Activated CD4-positive, alpha-beta memory T cell treated with anti-CD3 and anti-CD28 coated beads for 36 hours (primary cell): ENCODE measurements around the gene PSTPIP1. TPM values are rescaled to one million over a fixed set of nuclear protein-coding genes. Genes with fewer than 3 reads are reported as not detected.

ENCODE experiments used
- CTCF ChIA-PET: fragments of 350-600 bp; sonication (Branson Sonifier 250); formaldehyde crosslinking; loops from one replicate; lab custom pipeline; 2021; ENCODE audit warnings: antibody characterized with exemption, inconsistent platforms; lab: Charles Lee
- POLR2A ChIA-PET: fragments of 350-600 bp; sonication (Branson Sonifier 250); formaldehyde crosslinking; loops from one replicate; lab custom pipeline; 2021; ENCODE audit warnings: antibody characterized with exemption; lab: Charles Lee
- DNase-seq: peaks from one replicate; pipeline ENCODE4 v3.0.0-alpha.2; 2020
- H3K27ac Mint-ChIP-seq: one replicate; pipeline ENCODE4 v1.8.0; 2021; ENCODE audit warnings: mixed read lengths
- H3K27me3 Mint-ChIP-seq: one replicate; pipeline ENCODE4 v1.8.0; 2021; ENCODE audit warnings: mixed read lengths
- H3K36me3 Mint-ChIP-seq: one replicate; pipeline ENCODE4 v1.8.0; 2021; ENCODE audit warnings: mixed read lengths
- H3K4me1 Mint-ChIP-seq: one replicate; pipeline ENCODE4 v1.8.0; 2021; ENCODE audit warnings: low read depth, mixed read lengths
- H3K4me3 Mint-ChIP-seq: one replicate; pipeline ENCODE4 v1.8.0; 2021; ENCODE audit warnings: mild to moderate bottlenecking, mixed read lengths
- H3K9me3 Mint-ChIP-seq: one replicate; pipeline ENCODE4 v1.8.0; 2021; ENCODE audit warnings: mixed read lengths
- intact Hi-C: fragments of 100-400 bp; cut with micrococcal nuclease; formaldehyde crosslinking; loops from one replicate; pipeline ENCODE4 v1.15.1; 2023
- total RNA-seq, 2 experiments: library from RNA; stranded (reverse); gene quantifications; one replicate each; pipeline ENCODE4 v1.2.3, GENCODE V29; 2021

PSTPIP1 gene
- total RNA-seq, 2 experiments from 2014 or later = 155 to 164 TPM

GRCh38 chr15:77027697-77028450 is 32.9 kb downstream of the PSTPIP1 start:
- ChIA-PET CTCF (interaction anchor here (1.7 kb wide), 1 partner anchor 54 kb away, joined by 7 read pairs; no protein-coding TSS in a partner anchor), POLR2A (no interaction called here)
- peak; percentile 8 for DNase-seq
- no peak overlapping the region for H3K4me3 Mint-ChIP-seq
- H3K36me3 Mint-ChIP-seq = peaks cover 37% of the 10 kb centered on the region
- intact Hi-C loops = no loop called here
- H3K4me1 Mint-ChIP-seq = peaks cover 15% of the 10 kb centered on the region
- no peaks in the 10 kb centered on the region for H3K27me3 Mint-ChIP-seq
- H3K9me3 Mint-ChIP-seq = no peaks in the 10 kb centered on the region
- no peak overlapping the region for H3K27ac Mint-ChIP-seq

DNA sequence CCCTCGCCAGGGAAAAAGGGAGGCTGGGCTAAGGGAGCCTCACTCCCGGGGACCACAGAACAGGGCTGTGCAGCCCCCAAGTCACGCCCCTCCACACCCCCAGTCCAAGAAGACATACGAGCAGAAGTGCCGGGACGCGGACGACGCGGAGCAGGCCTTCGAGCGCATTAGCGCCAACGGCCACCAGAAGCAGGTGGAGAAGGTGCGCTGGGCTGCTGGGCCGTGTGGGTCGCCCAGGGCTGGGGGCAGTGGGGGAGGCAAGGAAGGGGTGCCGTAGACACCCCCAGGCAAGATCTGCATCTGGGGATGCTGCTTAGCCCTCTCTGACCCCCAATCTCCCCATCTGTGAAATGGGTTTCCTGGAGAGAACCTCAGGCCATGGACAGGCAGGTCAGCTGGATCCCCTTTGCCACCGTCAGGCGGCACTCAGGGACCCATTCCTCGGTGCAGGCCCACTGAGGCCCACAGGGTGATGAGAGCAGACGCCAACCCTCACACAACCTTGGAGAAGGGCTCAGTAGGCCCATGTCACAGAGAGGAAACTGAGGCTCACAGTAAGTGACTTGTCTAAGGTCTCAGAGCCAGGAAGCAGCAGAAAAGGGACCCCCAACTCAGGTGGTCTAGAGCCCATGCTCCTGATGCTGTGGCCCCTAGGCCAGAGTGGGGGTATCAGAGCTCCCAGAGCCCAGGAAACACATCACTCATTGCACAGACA is 33.7 kb downstream of the PSTPIP1 start:
- CTCF ChIA-PET = interaction anchor here (4.7 kb wide), 1 partner anchor 55 kb away, joined by 32 read pairs; no protein-coding TSS in a partner anchor
- Mint-ChIP-seq H3K36me3 (peaks cover 31% of the 10 kb centered on the region), H3K4me3 (no peak overlapping the region), H3K9me3 (no peaks in the 10 kb centered on the region), H3K27ac (no peak overlapping the region), H3K27me3 (no peaks in the 10 kb centered on the region), H3K4me1 (peaks cover 8% of the 10 kb centered on the region)
- POLR2A ChIA-PET = no interaction called here
- DNase-seq = peak; percentile 7
- intact Hi-C loops = no loop called here

DNA sequence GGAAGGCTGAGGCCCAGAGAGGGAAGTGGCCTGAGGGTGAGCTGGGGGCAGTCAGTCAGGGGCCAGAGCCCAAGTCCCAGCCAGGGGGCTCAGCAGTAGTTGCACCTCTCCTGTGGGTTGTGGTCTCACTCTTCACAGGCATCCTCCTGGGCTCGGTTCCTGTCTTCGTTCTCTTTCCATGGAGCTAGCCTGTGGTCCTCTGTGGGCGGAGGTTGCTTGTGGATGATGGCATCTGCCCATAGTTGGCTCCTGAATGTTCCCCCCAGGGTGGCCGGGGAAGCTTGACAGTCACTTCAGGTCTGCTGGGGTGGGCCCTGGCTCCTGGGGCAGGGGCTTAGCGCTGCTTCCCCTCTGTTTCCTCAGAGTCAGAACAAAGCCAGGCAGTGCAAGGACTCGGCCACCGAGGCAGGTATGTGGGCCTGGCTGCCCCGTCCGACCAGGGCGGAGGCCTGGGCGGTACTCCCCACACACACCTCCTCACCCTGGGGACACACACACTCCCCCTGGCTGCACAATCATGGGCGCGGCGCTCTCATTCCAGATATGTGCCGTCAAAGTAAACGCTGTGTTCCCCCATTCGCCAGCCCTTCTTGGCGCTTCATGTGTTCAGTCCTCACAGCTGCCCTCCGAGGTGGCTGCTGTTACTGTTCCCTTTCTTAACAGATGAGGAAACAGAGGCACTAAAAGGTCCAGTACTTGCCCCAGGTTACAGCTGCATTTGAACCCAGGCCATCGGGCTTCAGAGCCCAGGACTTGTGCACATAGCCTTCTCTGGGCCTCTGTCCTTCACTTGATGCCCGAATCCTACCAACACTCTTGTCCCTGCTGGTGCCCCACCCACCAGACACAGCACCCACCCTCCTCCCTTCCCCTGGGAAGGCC is 34.5 kb downstream of the PSTPIP1 start:
- CTCF ChIA-PET = interaction anchor here (4.7 kb wide), 1 partner anchor 55 kb away, joined by 32 read pairs; no protein-coding TSS in a partner anchor
- POLR2A ChIA-PET = interaction anchor here (0.9 kb wide), 1 partner anchor 10 kb away, joined by 3 read pairs; no protein-coding TSS in a partner anchor
- Mint-ChIP-seq H3K4me1 (peaks cover under 1% of the 10 kb centered on the region), H3K27me3 (no peaks in the 10 kb centered on the region), H3K36me3 (peaks cover 28% of the 10 kb centered on the region), H3K4me3 (no peak overlapping the region), H3K9me3 (no peaks in the 10 kb centered on the region), H3K27ac (peak overlapping the region; percentile 23)
- DNase-seq = peak; percentile 8
- intact Hi-C loops = no loop called here

GRCh38 chr15:77030048-77030927 is 35.4 kb downstream of the PSTPIP1 start:
- intact Hi-C loops = no loop called here
- Mint-ChIP-seq H3K27ac (no peak overlapping the region), H3K27me3 (no peaks in the 10 kb centered on the region), H3K9me3 (no peaks in the 10 kb centered on the region), H3K4me3 (no peak overlapping the region), H3K36me3 (peaks cover 35% of the 10 kb centered on the region), H3K4me1 (no peaks in the 10 kb centered on the region)
- POLR2A ChIA-PET = interaction anchor here (0.9 kb wide), 1 partner anchor 11 kb away, joined by 3 read pairs; no protein-coding TSS in a partner anchor
- CTCF ChIA-PET = interaction anchor here (1.4 to 6.2 kb wide), 3 partner anchors 7 to 513 kb away, joined by 3 to 60 read pairs (median 32); no protein-coding TSS in a partner anchor
- peak; percentile 9 for DNase-seq

DNA sequence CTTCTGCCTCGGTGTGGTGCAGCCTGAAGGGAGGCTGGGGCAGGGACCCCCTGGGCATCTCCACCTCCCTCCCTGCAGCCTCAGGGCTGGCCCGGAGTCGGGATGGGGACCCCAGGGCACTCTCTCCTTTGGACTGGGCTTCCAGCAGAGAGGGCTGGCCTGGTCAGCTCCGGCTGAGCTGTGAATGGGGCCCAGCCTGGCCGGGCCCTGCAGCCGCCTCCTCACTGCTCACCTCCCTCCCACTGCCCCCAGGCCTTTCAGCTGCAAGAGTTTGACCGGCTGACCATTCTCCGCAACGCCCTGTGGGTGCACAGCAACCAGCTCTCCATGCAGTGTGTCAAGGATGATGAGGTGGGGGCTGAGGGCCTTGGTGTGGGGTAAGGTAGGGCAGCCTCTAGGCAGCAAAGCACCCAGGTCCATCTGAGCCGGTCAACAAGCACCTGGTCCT is 36.0 kb downstream of the PSTPIP1 start:
- CTCF ChIA-PET = interaction anchor here (1.4 to 6.2 kb wide), 4 partner anchors 8 to 512 kb away, joined by 3 to 60 read pairs (median 18); no protein-coding TSS in a partner anchor
- Mint-ChIP-seq H3K27me3 (no peaks in the 10 kb centered on the region), H3K4me3 (no peak overlapping the region), H3K4me1 (no peaks in the 10 kb centered on the region), H3K27ac (peak overlapping the region; percentile 65), H3K36me3 (peaks cover 38% of the 10 kb centered on the region), H3K9me3 (no peaks in the 10 kb centered on the region)
- POLR2A ChIA-PET = interaction anchor here (1.3 kb wide), 1 partner anchor 75 kb away, joined by 4 read pairs; no protein-coding TSS in a partner anchor
- peak; percentile 8 for DNase-seq
- intact Hi-C loops = no loop called here

GRCh38 chr15:77031376-77032050 is 36.6 kb downstream of the PSTPIP1 start:
- intact Hi-C loops = no loop called here

GRCh38 chr15:77032052-77032646 is 37.2 kb downstream of the PSTPIP1 start:
- intact Hi-C loops = no loop called here

More at GRCh38 chr15:77031376-77032050, 36.6 kb downstream of the PSTPIP1 start:
- no peaks in the 10 kb centered on the region for H3K4me1 Mint-ChIP-seq
- H3K27me3 Mint-ChIP-seq = no peaks in the 10 kb centered on the region
- POLR2A ChIA-PET = interaction anchor here (1.3 kb wide), 1 partner anchor 76 kb away, joined by 4 read pairs; no protein-coding TSS in a partner anchor
- peak overlapping the region; percentile 65 for H3K27ac Mint-ChIP-seq
- peaks cover 41% of the 10 kb centered on the region for H3K36me3 Mint-ChIP-seq
- CTCF ChIA-PET = interaction anchor here (1.3 to 6.2 kb wide), 5 partner anchors 8 to 512 kb away, joined by 3 to 60 read pairs (median 4); no protein-coding TSS in a partner anchor
- peaks cover 3% of the 10 kb centered on the region for H3K9me3 Mint-ChIP-seq
- H3K4me3 Mint-ChIP-seq = no peak overlapping the region
- DNase-seq = peak; percentile 37

DNA sequence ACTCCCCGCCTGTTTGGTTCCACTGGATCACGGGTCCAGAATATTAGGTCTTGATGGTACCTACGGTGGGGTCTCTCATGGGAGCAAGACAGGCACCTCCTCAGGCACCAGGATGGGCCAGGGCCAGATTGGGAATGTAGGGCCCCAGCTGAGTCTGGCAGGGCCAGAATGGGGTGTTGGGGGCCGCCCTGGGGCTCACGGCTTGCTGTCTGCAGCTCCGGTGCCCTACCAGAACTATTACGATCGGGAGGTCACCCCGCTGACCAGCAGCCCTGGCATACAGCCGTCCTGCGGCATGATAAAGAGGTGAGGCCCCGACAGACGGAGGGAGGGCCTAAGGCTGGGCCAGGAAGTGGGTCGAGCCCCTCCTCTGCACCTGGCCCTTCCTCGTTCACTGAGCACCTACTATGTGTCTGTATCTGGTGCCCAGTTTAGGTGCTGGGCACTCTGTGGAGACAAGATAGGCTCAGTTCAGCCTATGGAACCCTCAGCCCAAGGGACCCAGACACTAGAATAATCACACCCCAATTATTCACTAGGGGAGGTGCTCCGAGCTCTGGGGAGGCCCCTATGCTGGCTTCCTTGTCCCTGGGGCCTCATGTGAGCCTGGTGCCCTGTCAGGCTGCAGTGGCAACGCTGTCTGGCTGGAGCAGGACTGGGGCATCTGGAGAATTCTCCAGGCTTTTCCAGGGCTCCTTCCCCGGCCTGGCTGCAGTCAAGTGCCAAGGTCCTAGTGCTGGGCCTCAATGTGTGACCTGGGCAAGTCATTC is 37.9 kb downstream of the PSTPIP1 start:
- no peak overlapping the region for H3K27ac Mint-ChIP-seq
- peaks cover 15% of the 10 kb centered on the region for H3K9me3 Mint-ChIP-seq
- intact Hi-C loops = no loop called here
- DNase-seq = peak; percentile 8
- ChIA-PET CTCF (interaction anchor here (0.9 to 6.2 kb wide), 4 partner anchors 10 to 61 kb away, joined by 3 to 60 read pairs (median 18); no protein-coding TSS in a partner anchor), POLR2A (interaction anchor here (1.5 kb wide), 1 partner anchor 13 kb away, joined by 3 read pairs; no protein-coding TSS in a partner anchor)
- peaks cover 50% of the 10 kb centered on the region for H3K36me3 Mint-ChIP-seq
- H3K4me3 Mint-ChIP-seq = no peak overlapping the region
- no peaks in the 10 kb centered on the region for H3K4me1 Mint-ChIP-seq
- no peaks in the 10 kb centered on the region for H3K27me3 Mint-ChIP-seq

More at GRCh38 chr15:77032052-77032646, 37.2 kb downstream of the PSTPIP1 start:
- Mint-ChIP-seq H3K4me3 (no peak overlapping the region), H3K4me1 (no peaks in the 10 kb centered on the region), H3K27ac (no peak overlapping the region), H3K36me3 (peaks cover 45% of the 10 kb centered on the region), H3K9me3 (peaks cover 8% of the 10 kb centered on the region), H3K27me3 (no peaks in the 10 kb centered on the region)
- CTCF ChIA-PET = interaction anchor here (0.9 to 6.2 kb wide), 6 partner anchors 9 to 511 kb away, joined by 3 to 60 read pairs (median 4); no protein-coding TSS in a partner anchor
- DNase-seq = no peak
- POLR2A ChIA-PET = interaction anchor here (1.3 kb wide), 1 partner anchor 76 kb away, joined by 4 read pairs; no protein-coding TSS in a partner anchor

DNA sequence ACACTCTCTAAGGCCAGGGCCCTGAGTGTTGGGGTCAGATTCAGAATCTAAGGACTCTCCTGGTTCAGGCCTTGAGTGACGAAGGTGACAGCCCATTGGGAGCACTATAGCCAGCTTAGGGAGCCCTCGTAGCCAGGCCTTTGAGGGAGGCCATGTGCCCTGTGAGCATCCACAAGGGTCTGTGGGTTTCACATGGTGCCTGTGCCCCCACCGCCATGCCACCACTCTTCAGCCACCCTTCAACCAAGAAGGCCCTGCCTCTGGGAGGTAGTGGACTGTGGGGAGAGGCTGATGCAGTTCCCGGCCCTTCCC is 38.4 kb downstream of the PSTPIP1 start:
- ChIA-PET CTCF (interaction anchor here (0.5 to 6.2 kb wide), 3 partner anchors 10 to 195 kb away, joined by 3 to 60 read pairs (median 12); no protein-coding TSS in a partner anchor), POLR2A (interaction anchor here (1.5 kb wide), 1 partner anchor 14 kb away, joined by 3 read pairs; no protein-coding TSS in a partner anchor)
- Mint-ChIP-seq H3K27me3 (no peaks in the 10 kb centered on the region), H3K4me1 (no peaks in the 10 kb centered on the region), H3K36me3 (peaks cover 51% of the 10 kb centered on the region), H3K9me3 (peaks cover 17% of the 10 kb centered on the region), H3K4me3 (no peak overlapping the region), H3K27ac (no peak overlapping the region)
- peak; percentile 7 for DNase-seq
- intact Hi-C loops = no loop called here
